H9 (cell line): ENCODE results near the gene RPEL1. TPM values are rescaled to one million over a fixed set of nuclear protein-coding genes. Genes with fewer than 3 reads are reported as not detected.

ENCODE experiments used
- DNase-seq: peaks from one replicate; pipeline ENCODE4 v3.0.0-alpha.2; 2017
- H2AFZ ChIP-seq: one replicate; pipeline ENCODE4 v1.6.1; 2013; ENCODE audit warnings: mild to moderate bottlenecking, low read length, control low read depth, moderate library complexity
- H2AK5ac ChIP-seq: 2 replicates; pipeline ENCODE4 v1.6.1; 2013; ENCODE audit warnings: low read length, control low read depth, mixed read lengths; ENCODE audit not compliant: insufficient read length
- H2BK120ac ChIP-seq: one replicate; pipeline ENCODE4 v1.6.1; 2013; ENCODE audit warnings: low read depth, mild to moderate bottlenecking, low read length, control low read depth, inconsistent platforms; ENCODE audit not compliant: poor library complexity, severe bottlenecking
- H2BK12ac ChIP-seq: 2 replicates; pipeline ENCODE4 v1.6.1; 2013; ENCODE audit warnings: low read length, control low read depth, mixed read lengths, low read depth; ENCODE audit not compliant: insufficient read length
- H2BK15ac ChIP-seq: 2 replicates; pipeline ENCODE4 v1.6.1; 2013; ENCODE audit warnings: low read depth, low read length, control low read depth
- H2BK20ac ChIP-seq: one replicate; pipeline ENCODE4 v1.6.1; 2013; ENCODE audit warnings: low read depth, mild to moderate bottlenecking, low read length, control low read depth, inconsistent platforms; ENCODE audit not compliant: poor library complexity, severe bottlenecking
- H2BK5ac ChIP-seq: 2 replicates; pipeline ENCODE4 v1.6.1; 2013; ENCODE audit warnings: low read length, control low read depth, mixed read lengths; ENCODE audit not compliant: insufficient read length
- H3K14ac ChIP-seq: 2 replicates; pipeline ENCODE4 v1.6.1; 2013; ENCODE audit warnings: low read length, control low read depth; ENCODE audit not compliant: insufficient read depth
- H3K18ac ChIP-seq: 2 replicates; pipeline ENCODE4 v1.6.1; 2013; ENCODE audit warnings: low read depth, mild to moderate bottlenecking, mixed read lengths, low read length, control low read depth; ENCODE audit not compliant: insufficient read length
- H3K23ac ChIP-seq: 2 replicates; pipeline ENCODE4 v1.6.1; 2013; ENCODE audit warnings: low read length, control low read depth, mixed read lengths, low read depth; ENCODE audit not compliant: insufficient read length
- H3K23me2 ChIP-seq: 2 replicates; pipeline ENCODE4 v1.6.1; 2013; ENCODE audit warnings: low read depth, mild to moderate bottlenecking, mixed read lengths, low read length, control low read depth; ENCODE audit not compliant: insufficient read length, poor library complexity, severe bottlenecking
- H3K27ac ChIP-seq: 2 replicates; pipeline ENCODE4 v1.5.1; 2013; ENCODE audit warnings: low read length, control low read depth, mixed read lengths, low read depth; ENCODE audit not compliant: insufficient read length
- H3K27me3 ChIP-seq: 2 replicates; pipeline ENCODE4 v1.6.1; 2013; ENCODE audit warnings: low read length, control low read depth, inconsistent platforms; ENCODE audit not compliant: insufficient read depth
- H3K4ac ChIP-seq: 2 replicates; pipeline ENCODE4 v1.6.1; 2013; ENCODE audit warnings: low read depth, mild to moderate bottlenecking, control low read depth, inconsistent platforms, low read length, moderate library complexity
- H3K4me1 ChIP-seq: 2 replicates; pipeline ENCODE4 v1.6.1; 2013; ENCODE audit warnings: low read length, control low read depth, inconsistent platforms; ENCODE audit not compliant: insufficient read depth
- H3K4me2 ChIP-seq: 2 replicates; pipeline ENCODE4 v1.6.1; 2013; ENCODE audit warnings: low read length, control low read depth, mixed read lengths; ENCODE audit not compliant: insufficient read length, insufficient read depth
- H3K56ac ChIP-seq: 2 replicates; pipeline ENCODE4 v1.6.1; 2013; ENCODE audit warnings: low read depth, mild to moderate bottlenecking, mixed read lengths, low read length, control low read depth; ENCODE audit not compliant: insufficient read length
- H3K79me1 ChIP-seq: 2 replicates; pipeline ENCODE4 v1.6.1; 2013; ENCODE audit warnings: low read depth, mild to moderate bottlenecking, moderate library complexity, low read length, control low read depth, inconsistent platforms; ENCODE audit not compliant: insufficient read depth, poor library complexity, severe bottlenecking
- H3K79me2 ChIP-seq: 2 replicates; pipeline ENCODE4 v1.6.1; 2013; ENCODE audit warnings: low read length, control low read depth, inconsistent platforms; ENCODE audit not compliant: insufficient read depth
- H3K9ac ChIP-seq: 2 replicates; pipeline ENCODE4 v1.6.1; 2013; ENCODE audit warnings: low read length, control low read depth, mixed read lengths; ENCODE audit not compliant: insufficient read length; ENCODE audit errors: extremely low read depth
- H3K9me3 ChIP-seq: one replicate; pipeline ENCODE4 v1.6.1; 2013; ENCODE audit warnings: low read depth, low read length, inconsistent platforms; ENCODE audit not compliant: control insufficient read depth
- H3T11ph ChIP-seq: one replicate; pipeline ENCODE4 v1.6.1; 2013; ENCODE audit warnings: mild to moderate bottlenecking, low read length, control low read depth, inconsistent platforms
- H4K20me1 ChIP-seq: one replicate; pipeline ENCODE4 v1.6.1; 2013; ENCODE audit not compliant: control insufficient read depth, insufficient read length, insufficient read depth
- H4K5ac ChIP-seq: 2 replicates; pipeline ENCODE4 v1.6.1; 2013; ENCODE audit warnings: low read depth, mild to moderate bottlenecking, mixed read lengths, low read length, control low read depth; ENCODE audit not compliant: insufficient read length
- H4K8ac ChIP-seq: replicated peaks from 2 replicates; pipeline ENCODE4 v1.6.1; 2013; ENCODE audit warnings: low read length, control low read depth, mixed read lengths, low read depth; ENCODE audit not compliant: insufficient read length
- H4K91ac ChIP-seq: 2 replicates; pipeline ENCODE4 v1.6.1; 2013; ENCODE audit warnings: low read depth, mild to moderate bottlenecking, moderate library complexity, mixed read lengths, low read length, control low read depth; ENCODE audit not compliant: insufficient read length
- H3K27ac Mint-ChIP-seq, 3 experiments: 2 replicates in 2 of 3; 3 replicates in 1 of 3; pipeline ENCODE4 v1.8.0; 2020 to 2021; ENCODE audit warnings: mixed read lengths in 3 of 3, mild to moderate bottlenecking in 1 of 3, moderate library complexity in 1 of 3
- H3K27me3 Mint-ChIP-seq: 2 replicates; pipeline ENCODE4 v1.8.0; 2021; ENCODE audit warnings: low read depth, mild to moderate bottlenecking, moderate library complexity, mixed read lengths
- H3K36me3 Mint-ChIP-seq, 3 experiments: 2 replicates in 2 of 3; 3 replicates in 1 of 3; pipeline ENCODE4 v1.8.0; 2020 to 2021; ENCODE audit warnings: low read depth in 3 of 3, mixed read lengths in 3 of 3; ENCODE audit not compliant: insufficient read depth in 1 of 3
- H3K4me1 Mint-ChIP-seq, 2 experiments: 2 replicates each; pipeline ENCODE4 v1.8.0; 2020; ENCODE audit warnings: mixed read lengths in 2 of 2
- H3K4me3 Mint-ChIP-seq, 2 experiments: 2 replicates in 1 of 2; 3 replicates in 1 of 2; pipeline ENCODE4 v1.8.0; 2020 to 2021; ENCODE audit warnings: mild to moderate bottlenecking in 2 of 2, mixed read lengths in 2 of 2, moderate library complexity in 1 of 2
- H3K9me3 Mint-ChIP-seq, 2 experiments: 2 replicates in 1 of 2; 3 replicates in 1 of 2; pipeline ENCODE4 v1.8.0; 2020; ENCODE audit warnings: mild to moderate bottlenecking in 2 of 2, mixed read lengths in 2 of 2, moderate library complexity in 1 of 2
- WGBS: extraction: QIAGEN DNeasy Blood & Tissue Kit; methylation state at CpG from one replicate; pipeline ENCODE4 v1.1.7; 2013; ENCODE audit warnings: missing lambda C conversion rate, low lambda C conversion rate, mixed read lengths; ENCODE audit not compliant: insufficient read length; ENCODE audit errors: extremely low coverage; 5-methylcytosine and 5-hydroxymethylcytosine counted together
- total RNA-seq: library from RNA; stranded (reverse); gene quantifications from 2 replicates; pipeline ENCODE4 v1.2.1, GENCODE V29; 2021
- TF ChIP-seq, protein P1 (sequence below): fragments of 200-600 bp; sonication (generic); conservative IDR thresholded peaks from 3 replicates; pipeline ENCODE4 v1.8.0; 2021; ENCODE audit warnings: antibody characterized with exemption, mild to moderate bottlenecking

Gene RPEL1
- total RNA-seq, 1 experiment from 2014 or later = 0.13 TPM

DNA sequence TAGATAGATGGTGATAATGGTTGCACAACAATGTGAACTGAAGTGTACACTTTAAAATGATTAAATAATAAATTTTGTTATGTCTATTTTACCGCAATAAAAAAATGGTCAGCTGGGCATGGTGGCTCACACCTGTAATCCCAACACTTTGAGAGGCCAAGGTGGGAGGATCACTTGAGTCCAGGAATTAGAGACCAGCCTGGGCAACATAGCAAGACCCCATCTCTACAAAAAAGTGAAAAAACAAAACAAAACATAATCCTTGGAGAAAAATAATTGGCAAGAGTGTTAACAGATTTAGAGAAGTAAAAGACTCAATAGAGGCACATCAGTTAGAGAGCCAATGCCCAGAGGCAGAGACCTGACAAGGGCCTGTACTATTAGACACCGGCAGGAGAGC, 9.9 kb upstream of the RPEL1 start:
- peaks cover 26 to 31% of the 10 kb centered on the region in 2 experiments for H3K4me1 Mint-ChIP-seq
- no peaks in the 10 kb centered on the region for H3K79me2 ChIP-seq

More for the DNA sequence above, 9.9 kb upstream of the RPEL1 start:
- no peak overlapping the region for H3K14ac ChIP-seq
- no peak overlapping the region for H3K4ac ChIP-seq
- H2BK120ac ChIP-seq = peak overlapping the region; percentile 19
- H3K23ac ChIP-seq = no peak overlapping the region
- H3K27ac ChIP-seq = no peak overlapping the region
- no peak overlapping the region for H3K9ac ChIP-seq
- H4K91ac ChIP-seq = no peak overlapping the region
- H3K18ac ChIP-seq = no peak overlapping the region
- H4K5ac ChIP-seq = no peak overlapping the region
- Mint-ChIP-seq H3K4me3 (no peak overlapping the region), H3K27me3 (no peaks in the 10 kb centered on the region), H3K9me3 (no peaks in the 10 kb centered on the region; a peak in 1 of 5 replicates), H3K27ac (peak overlapping the region in 1 of 3 experiments; percentile 30; a peak in 1 of 7 replicates), H3K36me3 (peaks cover 0 to 3% (median 0%) of the 10 kb centered on the region in 3 experiments; a peak in 1 of 7 replicates)
- H3K4me1 ChIP-seq = peaks cover 4% of the 10 kb centered on the region; the same call in 1 of the 2 replicates
- TF ChIP-seq, protein P1, sequence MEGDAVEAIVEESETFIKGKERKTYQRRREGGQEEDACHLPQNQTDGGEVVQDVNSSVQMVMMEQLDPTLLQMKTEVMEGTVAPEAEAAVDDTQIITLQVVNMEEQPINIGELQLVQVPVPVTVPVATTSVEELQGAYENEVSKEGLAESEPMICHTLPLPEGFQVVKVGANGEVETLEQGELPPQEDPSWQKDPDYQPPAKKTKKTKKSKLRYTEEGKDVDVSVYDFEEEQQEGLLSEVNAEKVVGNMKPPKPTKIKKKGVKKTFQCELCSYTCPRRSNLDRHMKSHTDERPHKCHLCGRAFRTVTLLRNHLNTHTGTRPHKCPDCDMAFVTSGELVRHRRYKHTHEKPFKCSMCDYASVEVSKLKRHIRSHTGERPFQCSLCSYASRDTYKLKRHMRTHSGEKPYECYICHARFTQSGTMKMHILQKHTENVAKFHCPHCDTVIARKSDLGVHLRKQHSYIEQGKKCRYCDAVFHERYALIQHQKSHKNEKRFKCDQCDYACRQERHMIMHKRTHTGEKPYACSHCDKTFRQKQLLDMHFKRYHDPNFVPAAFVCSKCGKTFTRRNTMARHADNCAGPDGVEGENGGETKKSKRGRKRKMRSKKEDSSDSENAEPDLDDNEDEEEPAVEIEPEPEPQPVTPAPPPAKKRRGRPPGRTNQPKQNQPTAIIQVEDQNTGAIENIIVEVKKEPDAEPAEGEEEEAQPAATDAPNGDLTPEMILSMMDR = no peak
- H3K27me3 ChIP-seq = no peaks in the 10 kb centered on the region
- H3K56ac ChIP-seq = no peak overlapping the region
- H3K4me2 ChIP-seq = no peak overlapping the region
- H4K8ac ChIP-seq = no peak overlapping the region
- H2BK15ac ChIP-seq = no peak overlapping the region
- H2BK20ac ChIP-seq = no peak overlapping the region
- WGBS = no CpG with 5 or more reads among the region's 2 CpGs
- H3T11ph ChIP-seq = no peak overlapping the region
- no peaks in the 10 kb centered on the region for H4K20me1 ChIP-seq
- no peak overlapping the region for H2BK5ac ChIP-seq
- H3K9me3 ChIP-seq = no peaks in the 10 kb centered on the region
- H3K23me2 ChIP-seq = no peaks in the 10 kb centered on the region
- H3K79me1 ChIP-seq = no peaks in the 10 kb centered on the region
- no peak for DNase-seq
- no peak overlapping the region for H2AFZ ChIP-seq
- H2AK5ac ChIP-seq = no peak overlapping the region
- no peak overlapping the region for H2BK12ac ChIP-seq
